Measurements from ENCODE around the gene MTX1.
"Not testable (repeated sequence)": the region's sequence is repeated elsewhere in the genome, so short reads cannot be mapped to it uniquely, and the experiment has no call there.

The MTX1 gene

GRCh38 chr1:155241841-155242264, 33.4 kb downstream of the MTX1 start:
- TF ChIP-seq CTCF (IDR thresholded peaks at IDR 0.05): no peak
- Histone ChIP-seq H3K4me3 (no peak overlapping the region), H3K27ac (peak overlapping the region in 1 of 2 donors; percentile 50)
- no peak for DNase-seq (ENCODE audit: low spot score)

- Histone ChIP-seq H3K27ac (peak overlapping the region; percentile 88 to 91), H3K4me3 (peak overlapping the region; percentile 67)
- no peak for TF ChIP-seq CTCF (IDR thresholded peaks at IDR 0.05)
- no peak for DNase-seq (ENCODE audit: low spot score)
Measured at GRCh38 chr1:155242805-155243358, 34.4 kb downstream of the MTX1 start.

GRCh38 chr1:155244368-155245162, 36.1 kb downstream of the MTX1 start:
- peak; percentile 99 for DNase-seq (ENCODE audit: low spot score)
- Histone ChIP-seq H3K27ac (peak overlapping the region; percentile 88 to 91), H3K4me3 (peak overlapping the region; percentile 67)
- TF ChIP-seq CTCF (IDR thresholded peaks at IDR 0.05): peak; percentile 99

- Histone ChIP-seq H3K4me3 (peak overlapping the region; percentile 67), H3K27ac (peak overlapping the region; percentile 88 to 91)
- DNase-seq (ENCODE audit: low spot score): no peak
- TF ChIP-seq CTCF (IDR thresholded peaks at IDR 0.05): no peak
Measured at GRCh38 chr1:155245163-155245524, 36.6 kb downstream of the MTX1 start.

- not testable (repeated sequence) for DNase-seq (ENCODE audit: low spot score); H3K27ac ChIP-seq
Measured at GRCh38 chr1:155246796-155247195, 38.3 kb downstream of the MTX1 start.

GRCh38 chr1:155247667-155248553, 39.4 kb downstream of the MTX1 start:
- DNase-seq (ENCODE audit: low spot score): no peak
- no peak for TF ChIP-seq CTCF (IDR thresholded peaks at IDR 0.05)
- H3K4me3 ChIP-seq: no peak overlapping the region
- no peak overlapping the region for H3K27ac ChIP-seq

More at GRCh38 chr1:155246796-155247195, 38.3 kb downstream of the MTX1 start:
- not testable (repeated sequence) for H3K4me3 ChIP-seq

GRCh38 chr1:155250246-155250632, 41.7 kb downstream of the MTX1 start:
- no peak for TF ChIP-seq CTCF (IDR thresholded peaks at IDR 0.05)
- Histone ChIP-seq H3K4me3 (peak overlapping the region; percentile 67), H3K27ac (peak overlapping the region in 1 of 2 donors; percentile 71)
- DNase-seq (ENCODE audit: low spot score): no peak

Data from coronary artery (tissue), 2 donors.